CD4-positive, CD25-positive, alpha-beta regulatory T cell (primary cell): ENCODE results near the gene BCCIP. TPM values are rescaled to one million over a fixed set of nuclear protein-coding genes. Genes with fewer than 3 reads are reported as not detected.

Experiments
- ATAC-seq, 2 donors: fragments of 150-1000 bp; cut with Tn5 transposase; one replicate each; pipeline ENCODE4 v1.10.0; 2021; ENCODE audit warnings: low read depth in 2 of 2, moderate number of reproducible peaks in 2 of 2, moderate library complexity in 1 of 2
- DNase-seq, 3 donors: peaks; one replicate each; pipeline versions ENCODE4 v3.0.0 to v3.0.0-alpha.2; 2012 to 2022; ENCODE audit warnings: mixed read lengths in 1 of 3
- H3K27ac ChIP-seq: one replicate; pipeline ENCODE4 v1.7.0; 2013; ENCODE audit warnings: mild to moderate bottlenecking, low read length; ENCODE audit not compliant: insufficient read depth, poor library complexity, severe bottlenecking
- H3K27me3 ChIP-seq: one replicate; pipeline ENCODE4 v1.7.0; 2013; ENCODE audit warnings: low read length; ENCODE audit not compliant: control insufficient read depth, insufficient read depth
- H3K36me3 ChIP-seq: one replicate; pipeline ENCODE4 v1.7.0; 2013; ENCODE audit warnings: mild to moderate bottlenecking, low read length, moderate library complexity; ENCODE audit not compliant: control insufficient read depth, insufficient read depth
- H3K4me1 ChIP-seq: 2 replicates; pipeline ENCODE4 v1.7.0; 2013; ENCODE audit warnings: mild to moderate bottlenecking, low read length; ENCODE audit not compliant: insufficient read depth, control insufficient read depth, poor library complexity, severe bottlenecking
- H3K4me3 ChIP-seq: one replicate; pipeline ENCODE4 v1.7.0; 2013; ENCODE audit warnings: low read depth, mild to moderate bottlenecking, low read length, moderate library complexity
- H3K9me3 ChIP-seq, 2 experiments: 1 replicate in 1 of 2; 2 replicates in 1 of 2; pipeline ENCODE4 v1.7.0; 2013; ENCODE audit warnings: low read length in 2 of 2, mild to moderate bottlenecking in 1 of 2, moderate library complexity in 1 of 2; ENCODE audit not compliant: control insufficient read depth in 2 of 2
- H3K27ac Mint-ChIP-seq, 3 donors: one replicate each; pipeline ENCODE4 v1.8.0; 2020 to 2022; ENCODE audit warnings: mild to moderate bottlenecking in 3 of 3, mixed read lengths in 3 of 3, moderate library complexity in 2 of 3
- H3K27me3 Mint-ChIP-seq: one replicate; pipeline ENCODE4 v1.8.0; 2022; ENCODE audit warnings: mild to moderate bottlenecking, mixed read lengths
- H3K36me3 Mint-ChIP-seq: one replicate; pipeline ENCODE4 v1.8.0; 2020; ENCODE audit warnings: mixed read lengths
- H3K4me1 Mint-ChIP-seq, 4 donors: one replicate each; pipeline ENCODE4 v1.8.0; 2020 to 2022; ENCODE audit warnings: mixed read lengths in 4 of 4, mild to moderate bottlenecking in 1 of 4
- H3K4me3 Mint-ChIP-seq, 4 donors: one replicate each; pipeline ENCODE4 v1.8.0; 2020 to 2022; ENCODE audit warnings: mild to moderate bottlenecking in 4 of 4, mixed read lengths in 4 of 4, moderate library complexity in 3 of 4
- H3K9me3 Mint-ChIP-seq, 7 donors: one replicate each; pipeline ENCODE4 v1.8.0; 2020 to 2022; ENCODE audit warnings: mixed read lengths in 7 of 7, mild to moderate bottlenecking in 3 of 7, moderate library complexity in 2 of 7
- polyA plus RNA-seq, 4 donors: library from polyadenylated mRNA; unstranded; fragments of 300-500 nt; fragmentation: Illumina TruSeq; gene quantifications; one replicate each; pipeline ENCODE4 v1.2.3, GENCODE V29; 2021
- total RNA-seq: library from RNA; stranded (reverse); gene quantifications from one replicate; pipeline ENCODE4 v1.2.3, GENCODE V29; 2022

The BCCIP gene
- total and polyA plus RNA-seq, 5 donors from 2014 or later = 34.0 to 89.9 (median 76.6) TPM

DNA sequence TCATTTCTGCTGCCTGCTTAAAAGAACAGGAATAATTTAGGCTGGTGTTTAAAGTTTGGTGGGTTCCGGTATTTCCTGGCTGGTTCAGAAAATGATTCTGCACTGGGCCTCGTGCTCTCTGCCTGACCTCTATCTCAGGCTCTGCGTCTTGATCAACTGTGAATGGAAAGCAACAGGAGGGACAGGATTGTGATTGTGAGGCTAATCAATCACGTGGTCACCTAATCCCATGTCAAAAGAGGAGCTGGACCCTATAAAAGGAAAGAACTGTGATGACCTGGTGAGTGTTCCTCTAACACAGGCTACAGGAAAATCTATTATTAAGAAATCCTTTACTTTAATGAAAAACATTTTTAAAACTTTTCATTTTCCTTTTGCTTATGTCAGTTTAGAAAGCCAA is 57.8 kb downstream of the BCCIP start, which contains the start of gene DHX32:
Gene DHX32 (minus strand): TSS at position 101 of the 400 bp plus-strand sequence. CDS start 468 bp downstream, outside the sequence.
- H3K27ac ChIP-seq = no peak within 1 kb of the TSS
- Mint-ChIP-seq H3K36me3 (peaks cover 16% of the 10 kb centered on the region), H3K27ac (no peak within 1 kb of the TSS), H3K4me1 (peaks cover 0 to 4% (median 0%) of the 10 kb centered on the region in 4 donors), H3K27me3 (no peaks in the 10 kb centered on the region), H3K4me3 (no peak within 1 kb of the TSS), H3K9me3 (peaks cover 0 to 8% (median 0%) of the 10 kb centered on the region in 7 donors)
- DNase-seq (no peak), ATAC-seq (no peak)
- H3K36me3 ChIP-seq = peaks cover 3% of the 10 kb centered on the region
- H3K4me1 ChIP-seq = no peaks in the 10 kb centered on the region
- no peak within 1 kb of the TSS for H3K4me3 ChIP-seq
- peaks cover 3 to 12% of the 10 kb centered on the region in 2 experiments for H3K9me3 ChIP-seq
- H3K27me3 ChIP-seq = no peaks in the 10 kb centered on the region

DNA sequence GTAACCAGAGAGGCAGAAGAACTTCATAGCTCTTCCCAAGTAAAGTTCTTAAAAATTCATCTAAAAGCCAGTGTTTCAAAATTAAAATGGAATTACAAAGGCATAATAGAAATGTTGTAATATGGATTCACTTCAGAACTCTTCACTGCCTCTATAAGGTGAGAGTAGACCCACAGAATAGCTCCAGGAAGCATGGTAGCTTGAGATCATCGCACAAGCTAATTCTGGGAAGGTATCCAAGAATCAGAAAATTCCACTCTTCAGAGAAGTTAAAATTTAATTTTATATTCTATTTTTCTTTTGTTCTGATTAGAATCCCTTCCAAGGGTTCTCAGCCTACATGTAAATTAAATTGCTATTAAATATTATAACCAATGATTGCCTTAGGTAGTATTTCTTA is 59.2 kb downstream of the BCCIP start:
- H3K9me3 ChIP-seq = no peaks in the 10 kb centered on the region
- Mint-ChIP-seq H3K9me3 (no peaks in the 10 kb centered on the region), H3K4me1 (peaks cover 0 to 4% (median 0%) of the 10 kb centered on the region in 4 donors), H3K4me3 (no peak overlapping the region), H3K27ac (no peak overlapping the region), H3K36me3 (peaks cover 12% of the 10 kb centered on the region), H3K27me3 (no peaks in the 10 kb centered on the region)
- ATAC-seq (no peak), DNase-seq (no peak)
- no peak overlapping the region for H3K27ac ChIP-seq
- H3K4me1 ChIP-seq = no peaks in the 10 kb centered on the region
- no peaks in the 10 kb centered on the region for H3K36me3 ChIP-seq
- H3K4me3 ChIP-seq = no peak overlapping the region
- no peaks in the 10 kb centered on the region for H3K27me3 ChIP-seq

DNA sequence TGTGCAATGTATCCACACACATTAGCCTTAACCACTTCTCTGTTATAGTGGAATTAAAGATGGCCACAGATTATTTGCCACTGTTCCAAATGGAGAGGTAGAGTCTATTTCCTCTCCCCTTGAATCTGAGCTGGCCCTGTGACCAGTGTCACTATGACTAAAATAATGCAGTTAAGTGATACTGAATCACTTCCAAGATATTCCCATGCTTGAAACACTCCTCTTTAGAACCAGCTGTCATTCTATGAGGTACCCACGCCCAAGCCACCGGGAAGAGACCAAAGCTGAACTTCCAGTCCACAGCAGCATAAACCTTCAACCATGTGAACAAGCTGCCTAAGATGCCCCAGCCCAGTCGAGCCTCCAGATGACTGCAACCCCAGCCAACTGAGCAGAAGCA is 59.9 kb downstream of the BCCIP start:
- DNase-seq (no peak), ATAC-seq (no peak)
- Histone ChIP-seq H3K36me3 (no peaks in the 10 kb centered on the region), H3K4me1 (no peaks in the 10 kb centered on the region), H3K9me3 (no peaks in the 10 kb centered on the region), H3K4me3 (no peak overlapping the region), H3K27ac (no peak overlapping the region), H3K27me3 (no peaks in the 10 kb centered on the region)
- Mint-ChIP-seq H3K9me3 (no peaks in the 10 kb centered on the region), H3K4me1 (peaks cover 0 to 4% (median 0%) of the 10 kb centered on the region in 4 donors), H3K27me3 (no peaks in the 10 kb centered on the region), H3K36me3 (peaks cover 9% of the 10 kb centered on the region), H3K27ac (no peak overlapping the region), H3K4me3 (no peak overlapping the region)

Other genes starting within 250 kb of the BCCIP start
- not detected for gene TEX36, start 140.4 kb upstream of the BCCIP start, total RNA-seq
- not detected for gene TEX36, start 140.4 kb upstream of the BCCIP start, polyA plus RNA-seq
- 52.3 TPM for gene EDRF1, start 103.8 kb upstream of the BCCIP start, total RNA-seq
- gene EDRF1, start 103.8 kb upstream of the BCCIP start, polyA plus RNA-seq = 10 to 100 TPM; 12.8 to 16.3 (median 13.3) TPM
- gene MMP21, start 47.7 kb upstream of the BCCIP start, total RNA-seq = 0.59 TPM
- under 1 TPM in 1 of 4 donors, not detected in 3; 0.14 TPM for gene MMP21, start 47.7 kb upstream of the BCCIP start, polyA plus RNA-seq
- 22.3 TPM for gene UROS, start 288 bp upstream of the BCCIP start, total RNA-seq
- 10 to 100 TPM; 57.4 to 72.6 (median 64.6) TPM for gene UROS, start 288 bp upstream of the BCCIP start, polyA plus RNA-seq
- 1.8 TPM for gene DHX32, start 57.7 kb downstream of the BCCIP start, total RNA-seq
- 10 to 100 TPM in 3 of 4 donors, 1 to 10 TPM in 1; 8.3 to 13.5 (median 10.9) TPM for gene DHX32, start 57.7 kb downstream of the BCCIP start, polyA plus RNA-seq
- 31.3 TPM for gene FANK1, start 73.0 kb downstream of the BCCIP start, total RNA-seq
- 10 to 100 TPM; 21.1 to 54.5 (median 44.0) TPM for gene FANK1, start 73.0 kb downstream of the BCCIP start, polyA plus RNA-seq